Activated CD8-positive, alpha-beta T cell treated with anti-CD3 and anti-CD28 coated beads for 36 hours (primary cell): ENCODE data around the gene CTTNBP2NL. TPM values are rescaled to one million over a fixed set of nuclear protein-coding genes. Genes with fewer than 3 reads are reported as not detected.

Experiments
- ATAC-seq: fragments of 200-7000 bp; cut with Tn5 transposase; one replicate; pipeline ENCODE4 v1.10.0; 2021; ENCODE audit warnings: mild to moderate bottlenecking, moderate library complexity
- CTCF ChIA-PET: fragments of 350-600 bp; sonication (Branson Sonifier 250); formaldehyde crosslinking; loops from one replicate; lab custom pipeline; 2021; ENCODE audit warnings: antibody characterized with exemption; lab: Charles Lee
- POLR2A ChIA-PET: fragments of 350-600 bp; sonication (Branson Sonifier 250); formaldehyde crosslinking; loops from one replicate; lab custom pipeline; 2021; ENCODE audit warnings: antibody characterized with exemption; lab: Charles Lee
- DNase-seq: peaks from one replicate; pipeline ENCODE4 v3.0.0-alpha.2; 2020
- H3K27ac Mint-ChIP-seq: one replicate; pipeline ENCODE4 v1.8.0; 2021; ENCODE audit warnings: mild to moderate bottlenecking, mixed read lengths
- H3K27me3 Mint-ChIP-seq: one replicate; pipeline ENCODE4 v1.8.0; 2021; ENCODE audit warnings: mixed read lengths
- H3K36me3 Mint-ChIP-seq: one replicate; pipeline ENCODE4 v1.8.0; 2021; ENCODE audit warnings: low read depth, mixed read lengths
- H3K4me1 Mint-ChIP-seq: one replicate; pipeline ENCODE4 v1.8.0; 2021; ENCODE audit warnings: low read depth, mixed read lengths
- H3K4me3 Mint-ChIP-seq: one replicate; pipeline ENCODE4 v1.8.0; 2021; ENCODE audit warnings: mild to moderate bottlenecking, moderate library complexity, mixed read lengths
- H3K9me3 Mint-ChIP-seq: one replicate; pipeline ENCODE4 v1.8.0; 2021; ENCODE audit warnings: mixed read lengths
- CTCF ChIP-seq: fragments of 200-600 bp; IDR thresholded peaks from one replicate; pipeline ENCODE4 v1.8.0; 2022; ENCODE audit warnings: antibody characterized with exemption, mild to moderate bottlenecking
- intact Hi-C: fragments of 100-400 bp; cut with micrococcal nuclease; formaldehyde crosslinking; loops from one replicate; pipeline ENCODE4 v1.10.0; 2022
- total RNA-seq, 2 experiments: library from RNA; stranded (reverse); gene quantifications; one replicate each; pipeline ENCODE4 v1.2.3, GENCODE V29; 2021

Gene CTTNBP2NL
- total RNA-seq, 2 experiments from 2014 or later: 1.1 to 1.7 TPM

GRCh38 chr1:112402682-112403643, 6.9 kb downstream of the CTTNBP2NL start:
- no peaks in the 10 kb centered on the region for H3K9me3 Mint-ChIP-seq
- ChIA-PET CTCF (interaction anchor here (1.0 kb wide), 1 partner anchor 12 kb away, joined by 3 read pairs; no protein-coding TSS in a partner anchor), POLR2A (interaction anchor here (1.0 kb wide), 1 partner anchor 62 kb away, joined by 3 read pairs; no protein-coding TSS in a partner anchor)
- ATAC-seq (no peak), DNase-seq (no peak)
- no peak for TF ChIP-seq CTCF
- H3K27ac Mint-ChIP-seq: no peak overlapping the region
- H3K4me1 Mint-ChIP-seq: peaks cover 2% of the 10 kb centered on the region
- peaks cover 6% of the 10 kb centered on the region for H3K27me3 Mint-ChIP-seq
- H3K36me3 Mint-ChIP-seq: no peaks in the 10 kb centered on the region
- H3K4me3 Mint-ChIP-seq: no peak overlapping the region
- intact Hi-C loops: no loop called here

DNA sequence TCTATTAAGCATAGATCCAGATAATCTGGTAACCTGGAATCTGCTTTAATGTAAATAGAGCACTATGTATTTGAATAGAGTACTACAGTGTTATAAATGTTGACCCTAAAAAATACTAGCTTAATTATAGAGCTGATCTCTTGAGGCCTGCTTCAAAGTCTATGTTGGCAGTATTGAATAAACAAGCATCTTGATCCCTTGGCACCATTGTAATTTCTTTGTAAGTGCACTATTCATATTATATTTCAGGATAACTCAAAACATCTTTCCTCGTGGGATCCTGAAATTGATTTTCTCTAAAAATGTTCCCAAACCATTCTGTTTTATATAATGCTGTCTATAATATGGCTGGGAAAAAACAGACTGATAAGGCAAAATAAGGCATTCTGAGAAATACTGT, 10.8 kb downstream of the CTTNBP2NL start:
- TF ChIP-seq CTCF: no peak
- Mint-ChIP-seq H3K4me1 (no peaks in the 10 kb centered on the region), H3K27me3 (no peaks in the 10 kb centered on the region), H3K9me3 (no peaks in the 10 kb centered on the region), H3K36me3 (no peaks in the 10 kb centered on the region), H3K4me3 (no peak overlapping the region), H3K27ac (no peak overlapping the region)
- POLR2A ChIA-PET: no interaction called here
- intact Hi-C loops: no loop called here
- ATAC-seq (no peak), DNase-seq (no peak)
- CTCF ChIA-PET: interaction anchor here (1.0 kb wide), 1 partner anchor 16 kb away, joined by 4 read pairs; no protein-coding TSS in a partner anchor

GRCh38 chr1:112409414-112409813, 13.4 kb downstream of the CTTNBP2NL start:
- ChIA-PET POLR2A (no interaction called here), CTCF (no interaction called here)
- no peak for DNase-seq
- no peak for TF ChIP-seq CTCF
- no peaks in the 10 kb centered on the region for H3K36me3 Mint-ChIP-seq
- H3K4me3 Mint-ChIP-seq: no peak overlapping the region
- H3K27me3 Mint-ChIP-seq: no peaks in the 10 kb centered on the region
- H3K27ac Mint-ChIP-seq: no peak overlapping the region
- intact Hi-C loops: no loop called here
- H3K4me1 Mint-ChIP-seq: no peaks in the 10 kb centered on the region
- no peak for ATAC-seq
- H3K9me3 Mint-ChIP-seq: no peaks in the 10 kb centered on the region

- no peak overlapping the region for H3K4me3 Mint-ChIP-seq
- H3K27ac Mint-ChIP-seq: no peak overlapping the region
- CTCF ChIA-PET: interaction anchor here (1.1 to 1.3 kb wide), 4 partner anchors 10 to 91 kb away, joined by 3 to 8 read pairs (median 4); no protein-coding TSS in a partner anchor
- POLR2A ChIA-PET: no interaction called here
- TF ChIP-seq CTCF: no peak
- no peaks in the 10 kb centered on the region for H3K36me3 Mint-ChIP-seq
- H3K4me1 Mint-ChIP-seq: no peaks in the 10 kb centered on the region
- no peak for DNase-seq
- intact Hi-C loops: no loop called here
- no peak for ATAC-seq
- H3K27me3 Mint-ChIP-seq: no peaks in the 10 kb centered on the region
- no peaks in the 10 kb centered on the region for H3K9me3 Mint-ChIP-seq
Observed at GRCh38 chr1:112410673-112411072, 14.7 kb downstream of the CTTNBP2NL start.

DNA sequence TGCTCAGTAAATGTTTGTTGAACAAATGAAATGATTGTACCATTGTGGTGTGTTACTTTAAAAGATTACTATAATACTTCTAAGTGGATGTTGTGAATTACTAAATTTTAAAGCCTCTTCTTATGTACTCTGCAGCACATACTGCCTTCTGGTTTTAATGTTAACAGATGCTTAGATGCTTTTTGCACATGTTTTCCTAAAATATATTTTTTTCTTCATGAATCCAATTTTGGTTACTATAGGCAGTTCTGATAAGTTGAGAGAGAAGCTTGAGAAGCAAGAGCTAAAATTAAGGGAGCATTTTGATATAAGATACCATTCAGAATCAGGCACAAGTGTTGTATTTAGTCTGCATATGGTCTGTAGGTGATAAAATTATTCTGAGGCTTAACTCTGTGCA, 21.3 kb downstream of the CTTNBP2NL start:
- intact Hi-C loops: no loop called here
- TF ChIP-seq CTCF: no peak
- DNase-seq (no peak), ATAC-seq (no peak)
- ChIA-PET CTCF (interaction anchor here (0.6 kb wide), 1 partner anchor 49 kb away, joined by 3 read pairs; no protein-coding TSS in a partner anchor), POLR2A (no interaction called here)
- H3K36me3 Mint-ChIP-seq: no peaks in the 10 kb centered on the region
- H3K4me1 Mint-ChIP-seq: no peaks in the 10 kb centered on the region
- no peaks in the 10 kb centered on the region for H3K27me3 Mint-ChIP-seq
- no peak overlapping the region for H3K4me3 Mint-ChIP-seq
- H3K9me3 Mint-ChIP-seq: no peaks in the 10 kb centered on the region
- H3K27ac Mint-ChIP-seq: no peak overlapping the region
